RPMI7951 (cell line): ENCODE results near the gene SDK1. TPM values are rescaled to one million over a fixed set of nuclear protein-coding genes. Genes with fewer than 3 reads are reported as not detected.

Source experiments
- DNase-seq: peaks from one replicate; pipeline ENCODE4 v3.0.0-alpha.2; 2012; ENCODE audit warnings: low read depth
- total RNA-seq: library from RNA; depleted of rRNA; stranded (reverse); fragments of >200 nt; shearing (Covaris generic); gene quantifications from 2 replicates; pipeline ENCODE4 v1.2.3, GENCODE V29; 2014

Gene SDK1
- total RNA-seq, 1 experiment from 2014 or later, result 3.1 TPM

- no peak for DNase-seq
Measured at GRCh38 chr7:3981281-3981680, 680.2 kb downstream of the SDK1 start.

GRCh38 chr7:3984456-3984855 is 683.4 kb downstream of the SDK1 start:
- DNase-seq, result no peak

- DNase-seq, result no peak
Measured at GRCh38 chr7:3986927-3987326, 685.9 kb downstream of the SDK1 start.

- no peak for DNase-seq
Measured at GRCh38 chr7:3987426-3987927, 686.4 kb downstream of the SDK1 start.

GRCh38 chr7:3989723-3990122 is 688.7 kb downstream of the SDK1 start:
- no peak for DNase-seq

GRCh38 chr7:3991731-3992231 is 690.7 kb downstream of the SDK1 start:
- no peak for DNase-seq

- no peak for DNase-seq
Measured at GRCh38 chr7:3992841-3993240, 691.8 kb downstream of the SDK1 start.

GRCh38 chr7:3994764-3995163 is 693.7 kb downstream of the SDK1 start:
- no peak for DNase-seq

GRCh38 chr7:3995187-3995586 is 694.1 kb downstream of the SDK1 start:
- no peak for DNase-seq

GRCh38 chr7:3998060-3998459 is 697.0 kb downstream of the SDK1 start:
- no peak for DNase-seq

GRCh38 chr7:4000139-4000538 is 699.1 kb downstream of the SDK1 start:
- no peak for DNase-seq

GRCh38 chr7:4000934-4001333 is 699.9 kb downstream of the SDK1 start:
- no peak for DNase-seq

GRCh38 chr7:4001742-4002141 is 700.7 kb downstream of the SDK1 start:
- DNase-seq, result no peak

- no peak for DNase-seq
Measured at GRCh38 chr7:4003503-4003902, 702.5 kb downstream of the SDK1 start.

- DNase-seq, result peak; percentile 3
Measured at GRCh38 chr7:4006687-4007086, 705.6 kb downstream of the SDK1 start.

- no peak for DNase-seq
Measured at GRCh38 chr7:4009211-4010060, 708.4 kb downstream of the SDK1 start.

- DNase-seq, result no peak
Measured at GRCh38 chr7:4010061-4010605, 709.1 kb downstream of the SDK1 start.

GRCh38 chr7:4010923-4011656 is 710.0 kb downstream of the SDK1 start:
- no peak for DNase-seq

- DNase-seq, result no peak
Measured at GRCh38 chr7:4013793-4014192, 712.7 kb downstream of the SDK1 start.

GRCh38 chr7:4014346-4015050 is 713.4 kb downstream of the SDK1 start:
- DNase-seq, result no peak

- DNase-seq, result no peak
Measured at GRCh38 chr7:4015371-4015770, 714.3 kb downstream of the SDK1 start.

GRCh38 chr7:4015996-4016395 is 714.9 kb downstream of the SDK1 start:
- DNase-seq, result no peak
